Left ventricle myocardium superior (tissue), 1 donor: ENCODE results near the gene NEDD4L. TPM values are rescaled to one million over a fixed set of nuclear protein-coding genes. Genes with fewer than 3 reads are reported as not detected.
"Not testable (repeated sequence)": the region's sequence is repeated elsewhere in the genome, so short reads cannot be mapped to it uniquely, and the experiment has no call there.

ENCODE experiments used
- ATAC-seq: fragments of 200-7000 bp; cut with Tn5 transposase; one replicate; pipeline ENCODE4 v1.9.1; 2020; ENCODE audit warnings: mild to moderate bottlenecking, moderate library complexity
- DNase-seq: peaks from one replicate; pipeline ENCODE4 v3.0.0-alpha.2; 2020
- intact Hi-C: fragments of 100-400 bp; cut with micrococcal nuclease; formaldehyde crosslinking; loops from one replicate; pipeline ENCODE4 v1.11.0; 2022
- total RNA-seq: library from RNA; stranded (reverse); fragmentation: NEBNext Ultra II Directional; extraction: Animal tissue kit (Norgen Biotek cat#: 25700); gene quantifications from one replicate; pipeline ENCODE4 v1.2.1, GENCODE V29; 2021
- donor health status: DM: no; HTN: yes; CAD: no; lungs with severe emphysema.

NEDD4L gene
- total RNA-seq, 1 donor from 2014 or later: 67.4 TPM

- intact Hi-C loops: no loop called here
- ATAC-seq (no peak), DNase-seq (no peak)
Measured at GRCh38 chr18:58416704-58417683, 373.0 kb downstream of the NEDD4L start.

GRCh38 chr18:58417752-58418151 lies 373.7 kb downstream of the NEDD4L start:
- intact Hi-C loops: no loop called here
- DNase-seq: no peak

DNA sequence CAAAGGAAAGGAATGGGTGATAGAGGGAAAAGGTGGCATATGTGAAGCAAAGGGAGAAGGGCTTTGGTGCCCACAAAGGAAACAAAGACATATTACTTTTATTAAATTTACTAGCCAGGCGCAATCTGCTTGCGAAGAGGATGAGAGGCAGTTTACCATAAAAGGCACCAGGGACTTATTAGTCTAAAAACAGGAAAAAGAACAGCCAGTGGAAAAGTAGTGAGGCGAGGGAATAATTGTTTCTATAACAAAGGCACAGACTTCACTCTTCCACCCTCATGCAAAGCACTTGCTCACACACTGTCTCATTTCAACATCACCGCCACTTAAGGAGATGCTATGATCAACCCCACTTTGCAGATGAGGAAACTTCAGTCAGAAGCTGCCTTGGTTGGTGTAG lies 374.3 kb downstream of the NEDD4L start:
- ATAC-seq (no peak), DNase-seq (no peak)
- intact Hi-C loops: no loop called here

More at GRCh38 chr18:58417752-58418151, 373.7 kb downstream of the NEDD4L start:
- no peak for ATAC-seq

DNA sequence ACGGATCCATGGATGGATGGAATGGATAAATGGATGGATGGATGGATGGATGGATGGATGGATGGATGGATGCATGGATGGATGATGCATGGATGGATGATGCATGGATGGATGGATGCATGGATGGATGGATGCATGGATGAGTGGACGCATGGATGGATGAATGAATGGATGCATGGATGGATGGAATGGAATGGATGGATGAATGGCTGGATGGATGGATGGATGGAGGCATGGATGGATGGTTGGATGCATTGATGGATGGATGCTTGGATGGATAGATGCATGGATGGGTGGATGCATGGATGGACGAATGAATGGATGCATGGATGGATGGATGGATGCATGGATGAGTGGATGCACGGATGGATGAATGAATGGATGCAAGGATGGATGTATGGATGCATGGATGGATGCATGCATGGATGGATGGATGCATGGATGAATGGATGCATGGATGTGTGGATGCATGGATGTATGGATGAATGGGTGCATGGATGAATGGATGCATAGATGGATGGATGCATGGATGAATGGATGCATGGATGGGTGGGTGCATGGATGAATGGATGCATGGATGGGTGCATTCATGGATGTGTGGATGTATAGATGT lies 375.7 kb downstream of the NEDD4L start:
- ATAC-seq (no peak), DNase-seq (no peak)
- intact Hi-C loops: no loop called here

GRCh38 chr18:58426611-58427010 lies 382.6 kb downstream of the NEDD4L start:
- intact Hi-C loops: no loop called here
- ATAC-seq (no peak), DNase-seq (no peak)

GRCh38 chr18:58427321-58427720 lies 383.3 kb downstream of the NEDD4L start:
- ATAC-seq (no peak), DNase-seq (no peak)
- intact Hi-C loops: no loop called here

- no peak for ATAC-seq
- intact Hi-C loops: no loop called here
- no peak for DNase-seq
Measured at GRCh38 chr18:58429442-58429841, 385.4 kb downstream of the NEDD4L start.

DNA sequence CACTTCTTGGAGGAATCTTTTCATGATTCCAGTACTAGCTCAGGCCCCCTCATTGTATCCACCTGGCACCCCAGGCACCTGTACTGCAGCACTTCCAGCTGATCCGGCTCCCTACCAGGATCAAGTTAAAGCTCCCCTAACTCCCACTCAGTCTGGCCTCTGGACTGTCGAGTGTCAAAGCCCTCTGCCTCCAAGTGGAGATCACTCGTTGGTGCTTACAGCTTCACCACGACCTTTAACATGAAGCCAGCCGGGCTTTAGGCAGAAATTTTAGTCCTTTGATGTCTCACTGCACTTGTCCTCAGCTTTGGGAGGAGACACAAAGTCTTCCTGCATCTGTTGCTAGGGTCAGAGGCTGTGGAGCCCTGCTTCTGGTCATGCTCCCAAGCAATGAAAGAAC lies 387.2 kb downstream of the NEDD4L start:
- ATAC-seq (no peak), DNase-seq (no peak)
- intact Hi-C loops: no loop called here

- ATAC-seq: no peak
- intact Hi-C loops: no loop called here
- no peak for DNase-seq
Measured at GRCh38 chr18:58432050-58432727, 388.2 kb downstream of the NEDD4L start.

DNA sequence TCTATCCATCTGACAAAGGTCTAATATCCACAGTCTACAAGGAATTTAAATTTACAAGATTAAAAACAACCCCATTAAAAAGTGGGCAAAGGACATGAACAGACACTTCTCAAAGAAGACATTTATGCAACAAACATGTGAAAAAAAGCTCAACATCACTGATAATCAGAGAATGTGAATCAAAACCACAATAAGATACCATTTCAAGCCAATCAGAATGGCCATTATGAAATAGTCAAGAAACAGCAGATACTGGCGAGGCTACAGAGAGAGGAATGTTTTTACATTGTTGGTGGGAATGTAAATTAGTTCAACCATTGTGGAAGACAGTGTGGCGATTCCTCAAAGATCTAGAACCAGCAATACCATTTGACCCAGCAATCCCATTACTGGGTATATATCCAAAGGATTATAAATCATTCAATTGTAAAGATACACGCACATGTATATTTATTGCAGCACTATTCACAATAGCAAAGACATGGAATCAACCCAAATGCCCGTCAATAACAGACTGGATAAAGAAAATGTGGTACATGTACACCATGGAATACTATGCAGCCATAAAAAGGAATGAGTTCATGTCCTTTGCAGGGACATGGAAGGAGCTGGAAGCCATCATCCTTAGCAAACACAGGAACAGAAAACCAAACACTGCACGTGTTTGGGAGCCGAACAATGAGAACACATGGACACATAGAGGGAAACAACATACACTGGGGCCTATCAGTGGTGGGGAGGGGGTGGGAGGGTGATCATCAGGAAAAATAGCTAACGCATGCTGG lies 391.4 kb downstream of the NEDD4L start:
- DNase-seq, ATAC-seq, intact Hi-C loops: not testable (repeated sequence)

DNA sequence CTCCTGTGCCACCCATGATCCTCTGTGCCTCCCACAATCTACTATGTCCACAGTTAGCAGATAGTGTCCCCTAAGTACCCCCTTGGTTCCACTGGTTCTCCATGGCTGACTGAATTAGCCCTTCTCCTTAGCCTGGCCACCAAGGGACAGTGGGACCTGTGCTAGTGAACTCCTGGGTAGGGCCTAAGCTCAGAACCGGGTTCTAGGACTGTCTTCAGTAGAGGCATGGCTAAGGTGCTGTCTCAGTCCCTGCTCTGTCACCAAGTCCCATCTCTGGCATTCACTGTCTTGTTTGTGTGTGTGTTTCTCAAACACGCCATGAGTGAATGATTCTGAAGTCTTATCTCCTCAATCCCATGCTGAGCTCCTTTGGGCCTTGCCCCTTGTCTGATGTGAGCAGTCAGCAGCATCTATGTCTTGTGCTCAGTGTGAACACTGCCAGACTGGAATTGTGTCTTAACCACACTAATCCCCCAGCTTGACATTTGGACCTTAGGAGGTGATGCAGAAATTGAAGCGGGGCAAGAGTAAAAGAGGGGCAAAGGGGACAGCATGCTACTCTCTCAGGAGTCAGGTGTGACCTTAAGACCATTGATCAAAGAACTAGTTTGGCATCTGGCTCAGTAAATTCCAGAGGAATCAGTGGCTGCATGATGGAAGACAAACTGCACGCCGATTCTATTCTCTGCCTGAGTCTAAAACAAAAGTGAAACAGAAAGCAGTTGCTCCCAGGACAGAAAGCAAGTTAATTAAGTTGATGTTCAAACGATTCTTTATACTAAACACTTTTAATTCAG lies 394.3 kb downstream of the NEDD4L start:
- ATAC-seq (no peak), DNase-seq (no peak)
- intact Hi-C loops: no loop called here

DNA sequence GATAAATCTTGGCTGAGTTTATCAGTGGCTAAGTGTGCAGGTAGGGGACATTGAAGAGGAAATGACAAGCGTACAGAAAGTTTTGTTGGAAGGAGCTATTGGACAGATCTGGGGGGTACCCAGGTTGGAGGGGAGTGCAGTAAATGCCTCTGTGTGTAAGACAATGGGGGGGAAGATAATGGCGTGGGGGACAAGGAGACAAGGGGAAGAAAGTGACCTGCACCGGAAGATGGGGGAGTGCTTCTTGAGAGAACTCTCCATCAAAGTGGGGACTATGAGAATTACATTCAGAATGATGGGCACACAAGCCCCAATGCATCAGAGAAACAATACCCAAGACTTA lies 394.9 kb downstream of the NEDD4L start:
- no peak for ATAC-seq
- intact Hi-C loops: no loop called here

DNA sequence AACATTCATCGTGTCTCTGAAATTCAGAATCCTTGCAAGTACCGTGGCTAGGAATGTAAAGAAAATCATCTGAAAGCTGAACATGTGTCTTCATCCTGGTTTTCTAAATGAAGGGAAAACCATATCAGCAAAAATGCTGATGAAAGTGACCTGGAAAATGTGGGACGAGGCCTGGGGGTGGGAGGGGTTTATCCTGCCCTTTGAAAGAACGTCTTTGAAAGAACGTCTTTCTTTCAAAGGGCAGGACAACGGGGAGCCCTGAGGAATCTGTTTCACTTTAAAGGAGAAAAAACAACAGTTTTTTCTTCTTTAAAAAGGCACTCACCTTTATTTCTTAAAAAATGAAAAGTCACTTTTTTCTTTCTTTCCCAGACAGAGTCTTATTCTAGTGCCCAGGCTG lies 399.6 kb downstream of the NEDD4L start:
- DNase-seq (no peak), ATAC-seq (no peak)
- intact Hi-C loops: no loop called here

More for the DNA sequence above, 394.9 kb downstream of the NEDD4L start:
- no peak for DNase-seq

GRCh38 chr18:58446391-58447060 lies 402.5 kb downstream of the NEDD4L start:
- intact Hi-C loops: no loop called here
- DNase-seq: no peak
- no peak for ATAC-seq

GRCh38 chr18:58447402-58448095 lies 403.5 kb downstream of the NEDD4L start:
- no peak for ATAC-seq
- intact Hi-C loops: no loop called here
- DNase-seq: no peak

GRCh38 chr18:58449464-58449863 lies 405.4 kb downstream of the NEDD4L start:
- ATAC-seq (no peak), DNase-seq (no peak)
- intact Hi-C loops: no loop called here
